Glomerular endothelial cell (primary cell): ENCODE results near the gene TEAD3. TPM values are rescaled to one million over a fixed set of nuclear protein-coding genes. Genes with fewer than 3 reads are reported as not detected.
"Not testable (repeated sequence)": the region's sequence is repeated elsewhere in the genome, so short reads cannot be mapped to it uniquely, and the experiment has no call there.

Experiments
- DNase-seq: peaks from one replicate; pipeline ENCODE4 v3.0.0-alpha.2; 2011; ENCODE audit warnings: low read depth, low spot score; ENCODE audit errors: extremely low read depth
- total RNA-seq: library from RNA; depleted of rRNA; stranded (reverse); fragments of >200 nt; gene quantifications from 2 replicates; pipeline ENCODE4 v1.2.3, GENCODE V29; 2015

Gene TEAD3
- total RNA-seq, 1 donor from 2014 or later = 4.8 TPM

DNA sequence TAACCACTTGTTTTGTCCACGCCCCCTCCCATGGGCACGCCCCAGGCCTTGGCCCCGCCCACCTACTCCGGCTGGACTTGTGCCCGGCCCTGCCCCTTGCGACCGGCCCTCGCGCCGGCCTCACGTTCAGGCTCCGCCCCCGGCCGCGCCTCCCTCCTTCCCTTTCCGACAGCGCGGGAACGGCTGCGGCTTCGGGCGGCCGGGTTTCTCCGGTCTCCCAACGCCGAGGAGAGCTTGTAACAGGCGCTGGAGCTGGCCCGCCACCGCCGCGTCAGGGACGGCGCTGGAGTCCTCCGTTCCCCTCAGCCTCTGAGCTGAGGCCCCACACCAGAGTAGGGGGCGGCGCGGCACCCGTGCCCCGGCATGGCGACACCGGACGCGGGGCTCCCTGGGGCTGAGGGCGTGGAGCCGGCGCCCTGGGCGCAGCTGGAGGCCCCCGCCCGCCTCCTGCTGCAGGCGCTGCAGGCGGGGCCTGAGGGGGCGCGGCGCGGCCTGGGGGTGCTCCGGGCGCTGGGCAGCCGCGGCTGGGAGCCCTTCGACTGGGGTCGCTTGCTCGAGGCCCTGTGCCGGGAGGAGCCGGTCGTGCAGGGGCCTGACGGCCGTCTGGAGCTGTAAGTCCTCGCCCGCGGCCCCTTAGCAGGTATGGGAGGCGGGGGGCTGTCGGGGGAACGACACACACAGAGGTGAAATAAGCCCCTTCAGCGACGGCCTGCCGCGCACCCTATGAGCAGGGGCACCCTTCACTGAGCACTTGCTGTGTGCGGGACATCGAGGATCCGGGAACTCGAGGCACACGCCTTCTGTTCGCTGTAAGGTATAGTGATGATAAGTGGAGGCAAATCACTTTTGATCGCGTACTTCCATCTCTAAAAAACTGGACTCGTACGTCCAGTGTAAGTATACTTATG lies 44.4 kb downstream of the TEAD3 start, which contains the start of gene FANCE:
TSS of gene FANCE (plus strand) at position 156 of the 908 bp plus-strand sequence. CDS start at position 364, 208 bp downstream.
- no peak for DNase-seq

DNA sequence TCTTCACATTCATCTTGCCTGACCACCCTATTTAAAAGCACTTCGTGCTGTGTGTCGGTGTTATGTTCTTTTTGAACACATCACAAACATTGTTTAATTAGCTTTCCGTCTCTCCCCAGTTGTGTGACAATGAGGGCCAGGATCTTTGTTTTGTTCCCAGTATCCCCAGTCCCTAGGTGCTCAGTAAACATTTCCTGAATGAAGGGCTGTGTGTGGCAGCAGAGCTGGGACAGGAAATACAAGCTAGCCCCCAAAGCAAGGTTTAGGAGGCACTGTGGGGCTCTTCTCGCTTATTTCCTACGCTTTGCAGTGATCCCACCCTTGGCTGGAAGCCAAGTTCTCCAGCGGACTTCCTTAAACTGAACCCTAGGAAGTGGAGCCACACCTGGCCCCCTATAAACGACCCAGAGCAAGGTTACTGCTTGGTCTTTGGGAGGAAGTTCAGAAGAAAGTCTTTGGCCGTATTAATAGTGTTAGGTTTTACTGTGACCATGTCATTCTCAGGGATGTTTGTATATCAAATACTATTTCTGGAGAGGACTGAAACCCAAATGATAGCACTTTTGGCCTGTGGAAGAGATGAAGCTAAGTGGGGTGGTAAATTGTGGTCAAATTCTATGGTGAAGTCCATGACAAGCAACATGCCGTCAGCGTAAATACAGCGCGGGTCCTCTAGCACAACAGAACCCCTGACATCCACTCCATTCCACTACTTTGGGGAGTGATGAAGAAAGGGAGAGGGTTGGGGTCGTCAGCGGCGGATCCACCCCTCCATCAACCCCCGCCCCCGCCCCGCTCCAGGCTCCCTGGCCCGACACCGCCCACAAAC lies 45.3 kb downstream of the TEAD3 start:
- no peak for DNase-seq

DNA sequence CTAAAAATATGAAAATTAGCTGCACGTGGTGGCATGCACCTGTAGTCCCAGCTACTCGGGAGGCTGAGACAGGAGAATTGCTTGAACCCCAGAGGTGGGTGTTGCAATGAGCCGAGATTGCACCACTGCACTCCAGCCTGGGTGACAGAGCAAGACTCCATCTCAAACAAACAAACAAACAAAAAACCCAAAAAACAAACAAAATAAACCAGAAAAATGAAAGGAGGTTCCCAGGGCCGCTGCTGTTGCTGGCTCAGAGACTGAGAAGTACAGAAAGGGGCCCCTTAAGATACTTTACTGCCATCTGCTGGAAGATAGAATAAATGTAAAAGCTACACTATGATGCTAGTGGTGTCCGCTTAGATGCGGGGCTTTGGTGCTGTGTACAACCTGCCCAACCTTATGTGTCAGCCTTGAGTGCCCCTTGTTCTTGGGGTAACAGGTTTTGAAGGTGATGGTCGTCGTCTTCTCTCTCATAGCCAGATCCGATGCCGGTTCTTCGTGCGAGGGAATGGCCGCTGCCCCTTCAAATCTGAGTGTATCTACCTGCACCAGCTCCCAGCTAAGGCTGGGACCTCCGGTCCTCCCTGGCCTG lies 47.5 kb downstream of the TEAD3 start:
- no peak for DNase-seq

DNA sequence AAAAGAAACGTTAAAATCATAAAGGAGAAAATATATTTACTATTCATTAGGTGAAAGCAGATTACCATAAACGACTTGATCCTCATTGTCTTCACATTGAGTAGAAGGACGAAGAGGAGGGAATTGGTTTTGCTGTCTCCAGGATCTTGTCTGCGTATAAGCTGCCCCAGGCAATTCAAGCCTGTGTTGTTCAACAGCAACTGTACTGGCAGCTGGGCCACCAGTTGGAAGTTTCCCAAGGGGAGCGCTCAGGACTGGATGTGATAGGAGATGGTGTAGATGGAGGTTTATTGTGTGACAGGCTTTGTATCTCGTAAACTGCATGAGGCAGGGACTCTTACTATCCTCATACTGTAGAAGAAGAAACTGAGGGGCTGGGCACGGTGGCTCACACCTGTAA lies 48.7 kb downstream of the TEAD3 start:
- DNase-seq = no peak

DNA sequence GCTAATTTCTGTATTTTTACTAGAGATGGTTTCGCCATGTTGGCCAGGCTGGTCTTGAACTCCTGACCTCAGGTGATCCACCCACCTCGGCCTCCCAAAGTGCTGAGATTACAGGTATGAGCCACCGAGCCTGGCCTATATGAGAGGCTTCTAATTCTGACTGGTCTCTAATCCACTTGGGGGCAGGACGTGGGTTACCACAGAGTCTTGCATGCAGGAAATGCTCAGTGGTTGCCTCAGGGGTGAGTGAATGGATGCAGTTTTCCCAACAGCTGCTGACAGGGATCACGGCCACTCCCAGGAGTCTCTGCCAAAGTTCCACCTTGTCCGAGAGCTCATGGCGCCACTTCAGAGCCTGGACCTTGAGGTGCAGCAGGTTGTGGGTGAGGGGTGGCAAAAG lies 51.2 kb downstream of the TEAD3 start:
- DNase-seq = no peak

DNA sequence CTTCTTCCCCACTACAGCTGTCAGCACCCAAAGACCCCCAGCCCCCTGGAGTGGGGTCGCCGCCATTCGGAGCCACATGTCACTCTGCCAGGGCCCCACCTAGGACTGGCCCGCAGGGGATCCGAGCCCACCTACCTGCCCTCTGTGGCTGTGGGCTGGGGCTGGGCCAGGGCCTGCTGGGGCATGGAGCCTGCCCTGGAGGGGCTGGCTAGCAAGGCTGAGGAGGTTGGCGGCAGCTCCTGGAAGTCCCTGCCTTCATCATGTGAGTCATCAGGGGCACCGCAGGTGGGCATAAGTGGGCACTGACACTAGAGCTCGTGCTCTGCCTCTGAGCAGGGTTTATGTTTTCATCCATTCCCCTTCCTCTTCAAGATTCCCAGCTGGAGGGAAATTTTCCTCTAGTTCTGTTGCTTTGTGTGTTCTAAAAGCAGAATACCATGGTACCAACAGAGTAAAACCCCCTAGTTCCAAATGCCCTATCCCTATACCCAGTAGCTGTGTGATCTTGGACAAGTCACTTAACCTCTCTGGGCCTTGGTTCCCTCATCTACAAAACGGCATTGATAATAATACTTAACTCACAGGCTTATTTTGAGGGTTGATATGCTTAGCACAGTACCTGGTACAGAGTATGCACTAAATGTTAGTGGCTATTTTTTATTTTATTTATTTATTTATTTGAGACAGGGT lies 53.4 kb downstream of the TEAD3 start:
- no peak for DNase-seq

DNA sequence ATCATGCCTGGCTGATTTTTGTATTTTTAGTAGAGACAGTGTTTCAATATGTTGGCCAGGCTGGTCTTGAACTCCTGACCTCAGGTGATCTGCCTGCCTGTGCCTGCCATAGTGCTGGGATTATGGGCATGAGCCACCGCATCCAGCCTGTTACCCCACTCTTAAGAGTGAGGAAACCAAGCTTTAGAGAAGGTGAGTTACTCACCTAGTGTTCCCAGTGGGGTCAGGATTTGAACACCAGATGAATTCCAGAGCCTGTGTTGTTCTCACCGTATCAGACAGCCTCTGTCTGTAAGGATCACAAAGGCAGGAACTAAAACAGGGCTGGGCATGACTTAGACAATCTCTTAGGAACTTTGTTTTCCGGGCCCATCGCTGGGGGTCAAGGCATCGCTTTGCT lies 54.2 kb downstream of the TEAD3 start:
- DNase-seq = no peak

DNA sequence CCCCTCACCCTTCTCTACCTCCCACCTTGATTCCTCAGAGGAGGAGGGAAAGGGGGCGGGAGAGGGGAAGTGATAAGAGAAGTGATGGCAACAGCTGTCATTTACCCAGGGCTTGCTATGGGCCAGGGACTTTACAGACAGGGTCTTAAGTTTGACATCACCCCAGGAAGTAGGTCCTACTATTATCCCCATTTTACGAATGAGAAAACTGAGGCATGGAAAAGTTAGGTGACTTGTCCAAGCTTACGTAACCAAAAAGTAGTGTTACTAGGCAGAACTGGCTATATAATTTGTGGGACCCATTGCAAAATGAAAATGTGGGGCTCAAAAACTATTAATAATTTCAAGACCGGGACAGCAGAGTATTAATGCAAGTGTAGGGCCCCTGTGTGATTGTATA lies 55.2 kb downstream of the TEAD3 start:
- DNase-seq = no peak

DNA sequence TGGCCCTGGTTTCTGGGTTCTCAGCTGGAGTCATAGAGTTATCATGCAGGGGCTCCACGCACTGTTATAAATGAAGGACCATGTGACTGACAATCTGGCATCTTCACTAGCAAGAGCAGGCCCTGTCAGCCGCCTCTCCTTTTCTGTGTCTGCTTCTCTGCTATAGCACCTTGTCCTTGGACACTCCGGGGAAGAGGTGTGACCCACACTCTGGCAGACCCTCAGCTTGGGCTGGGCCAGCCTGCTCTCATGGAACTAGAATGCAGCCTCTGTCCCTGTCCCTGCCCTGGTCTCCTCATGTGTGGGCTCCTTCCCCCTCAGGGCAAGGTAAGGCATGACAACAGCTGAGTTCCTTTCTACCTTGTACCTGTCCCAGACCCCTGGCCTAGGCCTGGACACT lies 55.7 kb downstream of the TEAD3 start:
- no peak for DNase-seq

DNA sequence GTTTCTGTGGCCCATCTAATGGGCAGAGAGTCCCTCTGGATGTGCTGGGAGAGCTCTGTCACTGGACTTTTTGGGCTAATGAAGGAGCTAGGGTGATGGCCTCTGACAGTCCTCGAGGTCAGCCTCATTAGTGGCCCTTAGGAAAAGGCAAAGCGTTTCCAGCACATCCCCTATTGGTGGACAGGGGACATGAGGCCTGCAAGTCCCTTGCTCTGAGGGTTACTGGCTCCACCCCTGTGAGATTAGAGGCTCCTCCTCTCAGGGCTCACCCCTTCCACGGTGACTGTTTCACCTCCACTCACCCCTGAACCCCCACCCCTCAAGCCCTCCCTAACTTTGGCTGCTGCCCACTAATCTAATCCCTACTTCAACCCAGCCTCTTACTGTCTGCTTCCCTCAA lies 57.6 kb downstream of the TEAD3 start:
- DNase-seq = no peak

DNA sequence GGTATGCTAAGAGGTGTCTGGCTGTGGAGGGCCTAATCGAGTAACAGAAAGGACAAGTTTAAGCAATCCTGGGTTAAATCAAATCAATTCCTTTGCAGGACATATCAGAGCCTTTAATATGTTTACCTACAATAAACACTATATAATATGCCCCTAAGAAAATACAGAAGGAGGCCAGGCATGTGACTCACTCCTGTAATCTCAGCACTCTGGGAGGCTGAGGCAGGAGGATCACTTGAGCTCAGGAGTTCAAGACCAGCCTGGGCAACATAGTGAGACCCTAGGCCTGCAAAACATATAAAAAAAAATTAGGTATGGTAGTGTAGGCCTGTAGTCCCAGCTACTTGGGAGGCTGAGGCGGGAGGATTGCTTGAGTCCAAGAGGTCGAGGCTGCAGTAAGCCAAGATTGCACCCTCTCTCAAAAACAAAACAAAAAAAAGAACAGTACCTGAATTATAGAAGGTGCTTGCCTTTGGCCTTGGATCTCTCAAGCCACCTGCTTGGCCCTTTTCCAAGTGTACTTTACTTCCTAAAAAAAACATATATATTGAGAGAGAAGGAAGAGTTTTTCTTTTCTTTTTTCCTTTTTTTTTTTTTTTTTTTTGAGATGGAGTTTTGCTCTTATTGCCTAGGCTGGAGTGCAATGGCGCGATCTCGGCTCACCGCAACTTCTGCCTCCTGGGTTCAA lies 58.4 kb downstream of the TEAD3 start:
- DNase-seq = not testable (repeated sequence)

DNA sequence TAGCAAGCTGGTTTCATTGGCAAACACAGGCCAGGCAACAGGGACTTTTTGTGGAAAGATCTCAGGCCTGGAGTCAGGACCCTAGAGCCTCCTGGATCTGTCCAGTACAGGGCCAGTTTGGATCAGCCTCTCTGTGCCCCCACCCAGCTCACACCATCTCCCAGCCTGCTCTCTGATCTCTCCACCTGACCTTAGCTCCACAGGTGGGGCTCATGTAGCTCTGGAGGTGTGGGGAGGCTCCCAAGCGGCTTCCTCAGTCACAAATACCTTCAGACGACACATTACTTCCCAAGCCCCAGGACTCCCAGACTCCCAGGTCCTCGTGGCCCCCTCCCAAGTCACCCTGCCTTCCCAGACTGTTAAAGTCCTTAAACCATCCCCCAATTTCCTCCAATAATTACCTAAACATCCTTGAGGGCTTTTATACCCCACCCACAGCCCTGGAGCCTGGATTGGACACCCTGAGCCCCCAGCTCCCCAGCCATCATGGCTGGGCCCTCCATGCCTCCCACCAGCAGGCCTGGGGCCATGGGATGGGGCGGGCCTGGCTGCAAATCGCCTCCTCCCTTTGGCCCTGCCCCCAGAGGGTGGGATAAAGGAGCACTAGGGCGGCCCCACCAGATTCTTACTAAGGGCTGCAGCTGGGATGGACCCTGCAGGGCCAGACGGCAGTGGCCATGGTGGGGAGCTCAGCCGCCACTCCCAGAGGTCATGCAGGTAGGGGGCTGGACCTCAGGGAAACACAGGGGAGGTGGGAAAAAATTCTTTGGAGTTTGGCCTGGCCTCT lies 60.6 kb downstream of the TEAD3 start:
- DNase-seq = no peak

DNA sequence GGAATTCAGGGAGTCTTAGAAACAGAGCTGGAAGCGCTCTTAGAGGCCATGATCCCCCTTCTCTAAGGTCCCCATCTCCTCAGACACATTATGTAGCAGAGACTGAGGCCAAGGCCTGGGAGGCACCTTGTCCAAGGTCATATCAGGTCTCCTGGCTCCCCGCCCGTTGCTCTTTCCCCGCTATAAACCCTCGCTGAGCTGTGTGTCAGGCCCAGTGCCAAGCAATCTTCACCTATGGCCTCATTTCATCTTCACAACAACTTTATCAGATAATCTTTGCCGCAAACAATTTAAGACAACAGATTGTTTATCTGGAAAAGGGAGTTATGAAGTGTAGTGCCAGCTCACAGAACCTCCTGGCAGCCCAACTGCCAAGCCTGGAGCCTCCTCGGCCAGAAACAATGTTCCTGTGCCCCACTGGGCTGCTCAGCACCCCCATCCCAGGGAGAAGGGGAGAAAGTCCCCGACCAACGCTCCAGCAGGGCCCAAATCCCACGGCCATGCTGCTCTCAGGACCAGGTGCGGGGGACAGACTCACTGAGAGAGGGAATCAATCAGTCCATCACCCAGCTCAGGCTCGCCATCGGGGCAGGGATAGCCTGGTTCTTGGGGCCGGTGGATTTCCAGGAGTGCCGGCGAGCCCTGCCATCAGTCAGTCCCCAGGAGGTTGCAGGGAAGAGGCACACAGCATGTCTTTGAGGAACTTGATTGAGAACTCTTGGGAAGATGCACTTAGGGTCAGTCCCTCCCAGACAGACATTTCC lies 61.6 kb downstream of the TEAD3 start:
- no peak for DNase-seq

DNA sequence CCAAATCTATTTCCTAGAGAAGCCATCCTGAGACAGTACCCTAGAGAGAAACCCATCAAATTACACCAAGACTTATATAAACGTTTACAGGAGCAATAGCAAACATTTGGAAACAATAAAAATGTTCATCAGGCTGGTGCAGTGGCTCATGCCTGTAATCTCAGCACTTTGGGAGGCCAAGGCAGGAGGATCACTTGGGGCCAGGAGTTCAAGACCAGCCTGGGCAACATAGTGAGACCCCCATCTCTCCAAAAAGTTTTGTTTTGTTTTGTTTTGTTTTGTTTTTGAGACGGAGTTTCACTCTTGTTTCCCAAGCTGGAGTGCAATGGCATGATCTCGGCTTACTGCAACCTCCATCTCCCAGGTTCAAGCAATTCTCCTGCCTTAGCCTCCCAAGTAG lies 64.2 kb downstream of the TEAD3 start:
- DNase-seq = not testable (repeated sequence)

DNA sequence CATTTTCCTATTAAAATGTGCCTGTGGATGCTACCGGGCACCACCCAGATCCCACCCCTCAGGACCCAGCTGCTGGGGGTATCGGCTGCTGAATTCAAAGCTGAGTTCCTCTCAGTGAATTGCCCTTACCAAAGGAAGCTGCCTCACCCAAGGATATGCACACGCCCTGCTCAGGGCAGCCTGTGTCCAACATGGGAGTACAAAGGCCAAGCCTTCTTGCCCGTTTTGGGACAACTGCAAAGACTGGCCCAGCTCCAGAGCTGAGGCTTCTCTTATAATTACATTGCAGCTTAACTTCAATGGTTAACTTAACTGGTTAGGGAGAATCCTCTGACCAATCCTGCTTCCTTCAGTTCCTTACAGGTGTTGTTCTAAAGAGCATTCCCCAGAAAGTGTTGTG lies 64.6 kb downstream of the TEAD3 start:
- no peak for DNase-seq

DNA sequence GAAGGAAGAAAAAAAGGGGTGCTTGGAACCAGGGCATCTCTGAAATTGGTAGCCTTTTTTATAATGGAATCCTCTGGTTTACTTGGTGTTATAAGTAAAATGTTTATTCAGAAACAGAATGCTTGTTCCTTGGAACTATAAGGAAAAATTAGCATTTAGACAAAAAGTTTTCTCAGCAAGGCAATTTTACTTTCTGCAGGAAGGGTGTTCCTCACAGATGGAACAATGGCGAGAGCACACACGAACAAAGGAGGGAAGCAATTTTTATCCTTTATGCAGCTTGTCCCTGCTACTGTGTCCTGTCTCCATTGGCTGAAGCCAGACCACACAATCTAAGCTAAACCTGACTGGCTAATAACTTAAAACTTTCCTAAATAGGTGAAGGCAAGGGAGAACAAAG lies 67.4 kb downstream of the TEAD3 start:
- no peak for DNase-seq

DNA sequence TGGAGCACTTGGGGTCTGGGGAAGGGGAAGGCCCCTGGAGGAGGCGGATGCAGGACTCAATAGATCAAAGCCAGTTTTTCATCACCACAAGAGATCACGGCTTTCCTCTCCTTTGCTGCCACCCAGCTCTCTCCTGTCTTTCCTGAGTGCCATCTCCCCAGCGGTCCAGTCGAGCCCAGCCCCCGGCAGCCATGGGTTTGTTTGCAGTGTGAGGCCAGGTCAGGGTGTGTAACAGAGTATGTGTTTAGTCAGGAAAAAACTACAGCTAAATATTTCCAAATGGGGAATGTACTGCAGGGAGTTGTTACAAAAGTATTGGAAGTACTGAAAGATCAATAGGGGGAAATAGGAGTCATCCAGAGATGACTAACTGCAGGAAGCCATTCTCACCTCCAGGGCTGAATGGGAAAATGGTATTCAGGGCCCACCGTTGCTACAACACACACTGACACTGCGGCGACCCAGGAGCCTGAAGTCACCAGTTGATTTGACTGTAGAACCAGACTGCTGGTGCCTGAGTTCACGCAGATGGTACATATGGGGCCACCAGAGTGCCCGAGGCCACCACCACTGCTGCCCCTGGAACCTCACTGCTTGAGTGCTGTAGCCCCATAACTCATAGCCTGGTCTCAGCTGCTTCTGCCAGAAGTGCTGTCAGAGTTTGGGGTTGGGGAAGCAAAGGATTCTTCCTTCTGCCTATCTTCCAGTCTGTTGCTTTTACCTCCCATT lies 68.3 kb downstream of the TEAD3 start:
- no peak for DNase-seq

DNA sequence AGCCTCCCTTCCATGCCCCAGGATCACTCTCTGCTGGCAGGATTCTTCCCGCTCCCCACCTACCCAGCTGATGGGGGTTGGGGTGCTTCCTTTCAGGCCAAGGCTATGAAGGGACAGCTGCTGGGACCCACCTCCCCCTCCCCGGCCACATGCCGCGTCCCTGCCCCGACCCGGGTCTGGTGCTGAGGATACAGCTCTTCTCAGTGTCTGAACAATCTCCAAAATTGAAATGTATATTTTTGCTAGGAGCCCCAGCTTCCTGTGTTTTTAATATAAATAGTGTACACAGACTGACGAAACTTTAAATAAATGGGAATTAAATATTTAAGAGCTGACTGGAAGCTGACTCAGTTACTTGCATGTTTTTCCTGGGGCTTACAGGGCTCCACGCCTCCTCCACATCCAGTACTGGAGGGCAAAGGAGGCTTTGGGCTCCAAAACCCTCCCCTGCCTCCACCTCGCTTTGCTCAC lies 69.0 kb downstream of the TEAD3 start:
- DNase-seq = no peak
